Measurements from ENCODE around the gene USP22.

USP22 gene

DNA sequence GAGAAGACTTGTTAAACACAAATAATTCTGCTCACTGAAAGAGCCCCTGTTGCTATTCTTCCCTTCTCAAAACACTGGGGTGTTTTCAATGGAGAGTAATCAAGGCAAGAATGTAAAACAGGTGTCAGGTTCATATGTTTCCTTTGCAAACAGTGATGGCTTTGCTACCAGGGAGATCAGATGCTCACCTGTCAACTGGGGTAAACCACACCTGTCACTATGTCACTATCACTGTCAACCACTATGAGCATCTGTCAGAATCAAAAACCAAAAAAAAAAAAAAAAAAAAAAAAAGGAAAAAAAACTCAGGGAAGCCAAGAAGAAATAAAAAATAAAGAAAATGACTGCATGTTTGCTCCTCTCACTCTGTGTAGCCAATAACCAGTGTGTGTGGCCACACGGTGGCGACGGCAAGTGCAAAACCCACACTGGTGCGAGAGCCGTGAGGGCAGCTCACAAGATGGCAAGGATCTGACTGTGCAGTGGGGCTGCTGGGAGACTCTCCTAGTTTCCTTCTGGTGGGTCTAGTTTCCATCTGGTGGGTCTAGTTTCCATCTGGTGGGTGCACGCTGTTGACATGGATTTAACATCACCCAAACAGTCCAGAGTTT, 22.7 kb downstream of the USP22 start:
- DNase-seq, result peak; percentile 52 to 57

DNA sequence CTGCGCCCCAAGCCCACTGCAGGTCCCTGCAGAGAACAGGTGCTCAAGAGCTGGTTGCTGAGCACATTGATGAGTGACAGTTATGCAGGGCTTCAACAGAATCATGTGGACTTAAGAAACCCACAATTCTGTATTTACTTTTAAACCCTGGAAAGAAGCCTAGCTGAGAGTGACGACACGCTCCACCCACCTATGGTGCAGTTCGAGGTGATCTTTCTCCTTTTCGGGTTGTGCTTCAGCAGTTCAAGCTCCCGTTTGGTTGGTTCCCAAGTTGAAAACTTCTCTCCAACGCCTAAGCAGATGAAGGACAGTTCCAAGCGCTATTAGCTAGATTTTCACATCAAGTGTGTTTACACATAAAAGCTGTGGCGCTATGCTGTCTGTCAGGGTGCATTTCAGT, 23.9 kb downstream of the USP22 start:
- no peak for DNase-seq

DNA sequence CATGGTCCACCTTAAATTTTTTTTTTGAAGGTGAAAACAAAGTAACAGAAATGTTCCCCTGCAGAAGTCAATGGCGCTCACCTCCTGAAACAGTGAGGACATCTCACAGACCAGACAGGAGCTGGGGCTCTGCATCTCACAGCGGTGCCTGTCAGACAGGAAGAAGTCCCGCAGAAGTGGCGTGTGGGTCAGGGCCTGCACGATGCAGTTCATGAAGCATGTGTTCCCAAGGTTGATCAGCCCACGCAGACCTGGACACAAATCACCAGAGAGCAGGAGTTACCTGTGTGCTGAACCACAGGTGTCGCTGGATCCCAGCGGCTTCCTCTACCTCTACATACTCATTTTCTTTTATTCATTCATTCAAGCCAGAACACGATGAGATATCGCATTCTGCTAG, 24.9 kb downstream of the USP22 start:
- DNase-seq, result no peak

DNA sequence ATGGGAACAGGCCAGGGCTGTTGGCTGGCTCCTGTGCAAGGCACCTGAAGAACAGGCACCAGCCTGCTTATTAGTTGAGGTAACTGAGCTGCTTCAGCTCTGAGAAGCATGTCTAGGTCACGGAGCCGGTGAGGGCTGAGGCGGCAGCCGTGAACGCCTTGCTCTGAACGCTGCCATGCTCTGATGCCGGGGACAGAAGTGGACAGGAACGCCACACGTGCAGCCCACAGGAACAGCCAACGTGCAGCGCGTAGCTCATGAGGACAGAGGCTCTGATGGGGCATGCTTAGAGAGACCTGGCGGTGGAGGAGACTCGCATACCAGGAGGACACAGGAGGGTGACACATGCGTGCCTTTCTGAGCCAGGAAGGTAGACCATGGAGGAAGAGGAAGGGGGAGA, 25.6 kb downstream of the USP22 start:
- no peak for DNase-seq

DNA sequence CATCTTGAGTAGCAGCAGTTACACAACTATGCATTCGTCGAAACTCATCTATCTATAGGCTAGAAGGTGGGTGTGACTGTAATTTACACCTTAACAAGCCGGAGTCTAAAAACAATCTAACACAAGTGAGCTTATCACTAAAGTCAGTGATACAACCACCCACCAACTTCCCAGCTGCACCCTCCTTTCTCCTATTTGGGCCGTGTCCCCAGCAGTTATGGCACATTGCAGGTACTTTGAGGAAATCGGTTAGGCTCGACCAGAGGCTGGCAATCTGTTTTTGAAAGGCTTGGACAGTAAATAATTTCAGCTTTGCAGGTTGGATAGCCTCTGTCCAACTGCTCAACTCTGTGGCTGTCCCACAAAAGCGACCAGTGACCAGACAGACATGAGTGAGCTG, 26.0 kb downstream of the USP22 start:
- DNase-seq, result no peak

DNA sequence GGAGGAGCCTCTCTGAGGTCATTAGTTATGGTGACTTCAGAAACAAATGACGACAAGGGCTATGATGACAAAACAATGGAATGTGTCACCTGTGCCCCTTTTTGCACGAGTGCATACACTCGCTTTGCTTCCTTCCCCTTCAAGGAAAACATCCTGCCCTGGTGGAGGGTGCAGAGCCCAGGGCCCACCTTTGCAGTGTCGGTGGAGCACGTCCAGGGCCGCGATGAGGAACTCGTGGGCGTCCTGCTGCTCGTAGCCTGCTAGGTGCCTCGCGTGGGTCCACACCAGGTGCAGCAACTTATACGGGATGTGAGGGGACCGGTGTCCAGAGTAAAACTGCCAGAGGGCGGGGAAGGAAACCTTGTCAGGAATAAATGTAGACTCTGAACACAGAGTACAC, 27.2 kb downstream of the USP22 start:
- no peak for DNase-seq

DNA sequence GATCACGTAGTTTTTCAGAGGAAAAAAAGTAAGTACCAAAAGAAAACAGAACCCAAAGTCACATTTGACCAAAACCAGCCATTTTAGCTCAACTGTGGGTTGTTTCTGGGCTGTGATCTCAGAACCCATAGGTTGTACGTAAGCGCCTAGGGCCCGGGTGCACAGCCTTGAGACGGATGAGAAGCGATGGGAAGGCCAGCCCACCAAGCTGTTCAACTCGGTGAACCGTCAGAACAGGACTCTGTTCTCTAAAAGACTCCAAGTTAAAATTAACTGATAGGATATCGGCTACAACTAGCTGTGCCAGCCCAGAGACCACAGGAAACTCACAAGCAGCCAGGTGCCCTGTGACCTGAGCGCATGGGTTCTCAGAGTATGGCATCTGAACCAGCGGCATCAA, 28.3 kb downstream of the USP22 start:
- DNase-seq, result no peak

DNA sequence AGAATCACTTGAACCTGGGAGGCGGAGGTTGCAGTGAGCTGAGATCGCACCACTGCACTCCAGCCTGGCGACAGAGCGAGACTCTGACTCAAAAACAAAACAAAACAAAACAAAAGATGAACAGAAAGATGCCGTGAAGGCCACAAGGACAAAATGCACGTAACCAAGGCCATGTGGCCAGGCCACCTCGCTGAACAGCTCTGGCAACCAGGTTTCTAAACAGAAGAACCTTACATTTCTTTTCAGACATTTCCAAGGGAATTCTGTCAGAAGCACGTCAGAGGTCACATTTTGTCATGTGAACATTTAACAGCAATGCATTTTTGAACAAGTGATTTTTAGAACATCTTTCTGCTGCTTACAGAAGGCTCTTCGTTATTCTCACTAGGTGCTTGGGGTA, 28.8 kb downstream of the USP22 start:
- DNase-seq, result no peak

DNA sequence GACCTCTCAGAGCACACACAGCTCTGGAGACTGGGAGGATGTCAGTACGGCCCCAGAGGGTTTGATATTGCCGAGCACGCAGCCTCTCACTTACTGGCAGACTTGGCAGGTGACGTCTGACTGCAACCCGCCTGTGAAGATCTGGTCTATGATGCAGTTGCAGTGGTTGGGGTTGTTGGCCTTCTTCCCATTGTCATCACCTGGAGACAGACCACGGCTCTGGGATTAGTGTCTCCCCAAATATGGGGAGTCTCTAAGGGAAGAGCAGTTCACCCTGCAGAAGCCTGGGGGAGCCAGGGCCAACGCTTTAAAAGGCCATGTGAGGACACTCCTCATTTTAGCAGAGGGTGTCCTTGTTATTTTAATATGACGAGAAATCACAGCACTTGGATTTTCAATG, 30.1 kb downstream of the USP22 start:
- no peak for DNase-seq

DNA sequence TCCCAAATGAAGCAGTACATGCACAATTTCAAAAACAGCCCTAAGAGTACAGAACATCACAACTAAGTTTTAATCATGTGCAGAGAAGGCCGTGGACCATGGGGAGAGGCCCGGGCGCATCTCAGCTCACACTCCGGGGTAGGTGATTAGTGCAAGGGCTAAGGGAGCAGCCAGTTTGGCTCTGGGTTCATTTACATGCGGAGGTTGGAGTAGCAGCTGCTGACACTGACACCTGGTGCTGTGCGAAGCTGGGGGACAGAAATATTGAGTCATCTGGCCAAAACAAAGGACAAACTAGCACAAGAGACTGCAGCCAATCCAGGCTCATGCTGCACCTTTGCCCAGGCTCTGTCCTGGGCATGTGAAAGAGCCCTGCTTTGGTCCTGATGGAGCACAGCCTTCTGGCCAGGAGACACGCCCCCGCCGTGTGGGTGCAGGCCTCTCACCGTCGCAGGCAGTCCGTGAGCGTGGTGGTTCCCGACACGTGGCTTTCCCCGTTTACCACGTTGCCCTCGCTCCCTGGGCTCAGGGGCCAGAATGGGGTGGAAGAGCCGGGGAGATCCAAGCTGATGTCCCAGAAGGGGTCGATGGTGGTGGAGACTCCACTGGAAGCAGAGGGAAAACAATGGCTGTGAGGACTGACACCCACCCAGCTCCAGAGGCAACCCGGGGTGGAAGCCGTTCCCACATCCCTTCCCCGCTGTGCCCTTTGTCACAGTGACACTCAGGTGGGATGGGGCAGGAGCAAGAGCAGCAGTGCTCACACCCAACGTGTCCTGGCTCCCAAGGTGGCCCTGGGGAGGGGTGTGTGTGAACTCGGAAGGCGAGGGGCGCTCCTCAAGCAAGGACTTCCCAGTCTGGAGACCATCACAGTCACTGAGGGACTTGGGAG, 31.9 kb downstream of the USP22 start:
- DNase-seq, result no peak

DNA sequence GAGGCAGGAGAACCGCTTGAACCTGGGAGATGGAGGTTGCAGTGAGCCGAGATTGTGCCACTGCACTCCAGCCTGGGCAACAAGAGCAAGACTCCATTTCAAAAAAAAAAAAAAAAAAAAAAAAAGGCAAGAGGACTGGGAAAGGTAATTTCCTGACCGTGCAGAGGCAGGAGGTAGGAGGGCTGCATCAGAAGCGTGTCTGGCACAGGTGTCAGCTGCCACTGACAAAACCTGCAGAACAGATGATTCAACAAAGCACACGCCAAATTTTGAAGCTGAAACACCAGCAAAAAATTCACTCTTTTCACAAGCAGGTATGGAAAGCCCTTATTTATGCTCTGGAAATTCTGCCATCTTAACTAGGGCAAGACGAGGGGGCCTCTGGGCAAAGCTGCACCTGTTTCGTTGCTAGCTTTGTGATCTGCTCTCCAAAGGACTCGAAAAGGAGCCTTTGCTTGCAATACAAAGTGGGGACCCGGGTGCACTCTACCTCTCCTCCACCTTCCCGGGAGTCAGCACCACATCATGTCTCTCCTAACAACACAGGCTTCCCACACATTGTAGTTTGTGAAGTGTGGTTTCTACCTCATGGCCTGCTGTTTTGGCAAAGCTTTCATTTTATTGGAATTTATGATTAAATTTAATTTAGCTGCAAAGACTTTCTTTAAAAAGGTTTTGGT, 33.7 kb downstream of the USP22 start:
- no peak for DNase-seq

DNA sequence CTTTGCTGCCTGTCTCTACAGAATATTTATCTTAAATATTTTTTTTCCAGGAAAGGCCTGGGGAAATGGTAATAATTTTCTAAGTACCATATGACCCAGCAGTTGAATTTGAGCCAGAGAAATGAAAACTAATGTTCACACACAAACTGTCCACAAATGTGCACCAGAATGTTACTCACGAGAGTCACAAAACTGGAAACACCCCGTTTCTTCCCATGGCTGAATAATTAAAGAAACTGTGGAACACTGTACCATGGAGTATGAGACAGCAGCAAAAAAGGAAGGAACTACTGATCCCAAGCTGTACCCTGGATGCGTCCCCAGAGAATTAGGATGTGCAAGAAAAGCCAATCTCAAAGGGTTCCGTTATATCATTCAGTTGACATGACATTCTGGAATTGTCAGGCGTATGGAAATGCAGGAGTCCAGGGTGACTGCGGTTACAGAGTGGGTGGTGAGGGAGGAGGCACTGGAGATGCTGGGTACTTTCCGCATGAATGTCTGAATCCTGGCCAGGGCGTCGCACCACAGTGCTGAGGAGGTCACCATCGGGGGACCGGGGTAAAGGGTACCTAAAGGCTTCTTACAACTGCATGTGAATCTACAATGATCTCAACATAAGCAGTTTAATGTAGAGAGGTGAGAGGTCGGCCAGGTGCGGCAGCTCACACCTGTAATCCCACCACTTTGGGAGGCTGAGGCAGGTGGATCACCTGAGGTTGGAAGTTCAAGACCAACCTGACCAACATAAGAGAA, 34.5 kb downstream of the USP22 start:
- DNase-seq, result no peak

DNA sequence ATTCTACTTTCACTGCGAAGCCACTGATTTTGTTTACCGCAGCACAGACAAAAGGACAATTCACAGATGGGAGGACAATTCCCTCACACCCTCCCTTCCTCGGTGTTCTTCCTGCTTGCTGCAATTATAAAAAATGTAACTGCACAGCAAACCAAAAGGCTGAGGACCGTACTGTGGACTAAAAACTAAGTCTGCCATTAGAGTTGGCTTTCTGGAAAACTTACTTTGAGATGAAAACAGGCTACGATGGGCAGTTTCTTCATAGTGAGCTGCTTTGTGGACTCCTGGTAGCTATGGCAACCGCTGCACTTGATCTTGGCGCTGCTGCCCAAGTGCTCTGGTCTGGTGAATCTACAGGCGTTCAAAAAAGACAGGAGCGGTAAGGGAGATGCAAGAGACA, 35.2 kb downstream of the USP22 start:
- DNase-seq, result no peak

DNA sequence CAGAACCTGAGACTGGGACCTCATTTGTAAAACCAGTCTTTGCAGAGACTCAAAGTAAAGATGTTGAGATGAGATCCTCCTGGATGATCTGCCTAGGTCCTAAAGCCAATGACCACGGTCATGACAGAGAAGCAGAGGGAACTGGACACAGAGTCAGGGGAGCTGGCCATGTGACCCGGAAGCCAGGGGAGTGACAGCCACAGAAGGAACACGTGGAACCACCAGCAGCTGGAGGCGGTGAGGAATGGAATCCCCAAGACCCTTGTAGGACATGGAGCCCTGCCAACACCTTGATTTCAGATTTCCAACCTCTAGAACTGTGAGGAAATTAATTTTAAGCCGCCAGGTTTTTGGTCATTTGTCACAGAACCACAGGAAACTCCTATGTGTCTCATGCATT, 37.0 kb downstream of the USP22 start:
- no peak for DNase-seq

DNA sequence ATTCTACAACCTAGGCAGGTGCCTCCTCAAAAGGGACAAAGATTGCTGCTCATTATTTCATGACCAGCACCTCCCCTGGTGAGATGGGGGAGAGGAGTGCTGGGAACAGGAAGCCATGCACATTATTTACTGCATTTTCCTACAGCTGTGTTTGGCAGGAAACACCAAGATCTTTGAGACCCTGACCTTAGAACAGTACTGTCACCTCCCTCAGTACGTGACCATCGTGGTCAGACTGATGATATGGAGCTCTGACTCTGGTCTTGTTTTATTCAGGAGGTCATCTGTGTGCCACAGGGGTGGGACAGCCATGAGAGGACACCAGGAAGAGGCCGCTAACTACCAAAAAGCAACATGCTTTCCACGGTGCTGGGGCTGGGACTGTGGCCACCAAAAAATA, 37.4 kb downstream of the USP22 start:
- DNase-seq, result no peak

DNA sequence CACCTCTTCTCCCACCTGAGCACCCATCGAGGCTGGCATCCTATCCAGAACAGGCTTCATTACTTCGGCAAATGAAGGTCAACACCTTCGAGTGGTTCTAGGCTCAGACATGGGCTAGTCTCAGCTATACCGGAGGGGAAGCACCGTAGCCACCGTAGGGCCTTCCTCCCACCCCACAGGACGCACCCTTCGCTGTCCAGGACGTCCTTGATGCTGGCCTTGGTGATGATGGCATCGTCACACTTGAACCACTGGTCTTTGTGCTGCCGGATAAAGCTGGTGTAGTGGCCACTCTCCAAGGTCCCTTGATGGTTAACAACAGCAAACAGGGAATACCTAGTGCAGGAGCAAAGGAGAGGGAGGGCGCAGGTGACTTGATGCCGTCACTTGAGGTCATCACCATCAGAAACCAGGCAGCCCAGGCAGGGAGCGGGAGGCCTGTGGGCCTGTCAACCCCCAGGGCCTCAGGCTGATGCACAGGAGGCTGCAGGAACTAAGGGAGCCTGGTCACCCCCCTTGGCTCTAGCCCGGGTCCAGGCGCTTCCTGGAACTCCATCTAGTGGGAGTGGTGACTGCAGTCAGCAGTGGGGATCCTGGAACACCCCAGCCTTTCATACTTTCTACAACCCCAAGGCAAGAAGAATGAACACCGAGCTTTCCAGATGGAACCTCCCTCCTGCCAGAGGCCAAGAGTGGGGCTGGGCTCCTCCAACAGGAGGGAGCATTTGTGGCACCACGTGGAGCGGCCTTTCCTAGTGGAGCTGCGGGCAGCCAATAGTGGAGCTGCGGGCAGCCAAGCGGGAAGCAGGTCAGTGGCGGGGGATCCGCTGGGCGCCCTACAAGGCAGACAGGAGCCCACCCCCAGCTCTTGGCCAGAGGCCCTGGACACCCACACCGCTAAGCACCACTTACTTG, 38.5 kb downstream of the USP22 start:
- no peak for DNase-seq

DNA sequence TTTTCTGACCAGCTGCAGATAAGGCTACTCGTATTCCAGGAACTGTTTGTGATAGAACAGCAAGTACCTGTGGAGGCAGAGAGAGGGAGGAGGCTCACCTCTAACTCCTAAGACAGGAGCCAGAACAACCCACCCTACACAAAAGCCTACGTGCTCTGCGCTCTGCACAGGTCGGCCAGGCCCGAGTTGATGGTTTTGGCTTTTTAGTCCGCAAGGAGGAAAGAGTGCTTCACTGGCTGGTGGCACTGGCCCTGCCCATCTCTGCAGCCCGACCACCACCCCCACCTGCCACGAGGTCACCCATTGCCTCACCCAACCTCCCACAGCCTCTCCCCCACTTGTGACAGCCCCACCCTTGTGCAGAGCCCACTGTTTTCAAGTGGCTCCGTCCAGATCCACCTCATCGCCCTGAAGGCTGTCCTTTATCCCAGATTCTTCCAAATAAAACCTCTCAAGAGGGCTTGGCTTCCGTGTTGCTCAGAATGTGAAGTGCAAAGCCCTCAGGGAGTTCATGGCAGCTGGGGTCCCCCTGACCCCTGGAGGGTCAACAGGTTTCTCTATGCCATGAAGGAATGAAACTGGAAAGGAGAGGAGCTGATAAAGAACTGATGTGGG, 39.7 kb downstream of the USP22 start:
- no peak for DNase-seq

DNA sequence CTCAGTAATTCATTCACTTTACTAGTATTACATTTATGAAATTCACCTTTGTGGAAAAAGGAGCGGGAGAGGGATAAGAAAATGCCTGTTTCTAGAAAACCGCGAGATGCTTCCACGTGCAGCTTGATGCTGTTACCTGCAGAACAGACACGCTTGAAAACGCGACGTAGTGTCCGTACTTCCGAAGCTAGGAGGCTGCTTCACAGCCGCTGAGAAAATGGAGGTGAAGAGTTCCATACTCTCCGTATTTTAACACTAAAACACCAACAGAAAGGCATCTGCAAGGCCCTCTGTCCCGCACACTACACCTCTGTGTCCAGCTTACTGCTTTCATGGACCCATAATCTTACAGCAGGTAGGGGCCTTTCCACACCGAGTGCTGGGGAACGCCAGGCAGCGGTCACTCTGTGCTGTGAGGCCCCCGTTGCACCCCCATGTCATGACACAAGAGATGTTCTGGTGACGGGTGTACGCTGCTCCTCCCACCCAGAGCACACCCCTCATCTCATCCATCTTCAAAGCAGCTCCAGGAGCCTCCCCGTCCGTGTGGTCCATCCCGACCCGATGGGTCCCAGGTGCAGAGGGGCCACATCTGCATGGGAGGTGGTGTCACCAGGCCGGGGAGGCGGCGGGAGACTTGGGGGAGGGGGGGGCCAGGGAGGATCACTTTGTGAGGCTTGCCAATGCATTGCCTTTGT, 40.4 kb downstream of the USP22 start:
- no peak for DNase-seq

DNA sequence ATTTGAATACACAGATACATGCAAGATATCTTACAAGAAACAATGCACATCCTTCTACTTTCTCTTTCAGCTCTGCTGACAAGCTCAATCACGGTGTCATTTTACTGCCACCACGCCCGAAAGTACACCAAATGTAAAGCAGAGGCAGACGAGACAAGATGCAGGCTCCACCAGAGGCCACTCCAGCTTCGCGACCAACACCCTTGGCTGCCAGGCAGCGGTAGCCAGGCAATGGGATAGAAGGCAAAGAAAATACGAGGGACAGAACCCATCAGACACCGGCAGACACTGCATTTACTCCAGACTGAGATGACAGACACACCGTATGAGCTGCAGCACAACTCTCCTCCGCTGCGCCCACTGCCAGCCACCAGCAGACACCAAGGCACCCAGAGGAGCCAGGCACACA, 41.0 kb downstream of the USP22 start:
- DNase-seq, result no peak

DNA sequence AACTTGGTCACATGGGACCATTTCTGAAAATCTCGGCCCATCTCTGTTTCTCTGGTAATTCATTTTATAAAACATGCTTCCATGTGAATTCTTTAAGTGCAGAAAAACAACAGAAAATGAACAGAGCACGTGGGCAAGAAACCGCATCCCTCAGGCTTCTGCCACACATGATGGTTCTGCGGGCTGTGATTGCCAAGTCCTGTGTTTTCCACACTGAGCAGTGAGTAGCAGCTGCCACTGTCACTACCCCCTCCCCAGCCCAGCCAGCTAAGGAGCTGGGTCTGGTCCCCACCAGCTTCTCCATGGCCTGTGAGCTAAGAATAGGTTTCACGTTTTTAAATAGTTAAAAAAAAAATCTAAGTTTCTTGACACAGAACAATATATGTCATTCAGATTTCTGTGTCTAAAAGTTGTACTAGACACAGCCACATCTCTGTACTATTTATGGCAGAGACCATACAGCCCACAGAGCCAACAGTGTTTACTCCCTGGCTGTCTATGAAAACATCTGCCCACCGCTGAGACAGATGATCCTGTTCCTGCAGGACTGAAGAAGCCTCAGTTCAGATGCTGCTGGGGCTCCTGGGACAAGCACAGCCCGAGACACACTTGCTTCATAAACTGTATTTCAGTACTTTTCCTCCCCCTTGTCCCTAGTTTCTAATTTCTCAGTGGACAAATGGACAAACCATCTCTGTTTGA, 41.5 kb downstream of the USP22 start:
- no peak for DNase-seq
